Omental fat pad (tissue), 4 donors: ENCODE results near the gene SLC12A2. TPM values are rescaled to one million over a fixed set of nuclear protein-coding genes. Genes with fewer than 3 reads are reported as not detected.

Source experiments
- ATAC-seq: fragments of 150-250 bp; one replicate; pipeline ENCODE4 v1.9.1; 2016; ENCODE audit warnings: mild to moderate bottlenecking, moderate library complexity; ENCODE audit not compliant: low FRiP score
- DNase-seq: peaks from one replicate; pipeline ENCODE4 v3.0.0-alpha.2; 2019; ENCODE audit warnings: low spot score
- total RNA-seq, 4 donors: library from RNA; depleted of rRNA; stranded (reverse); fragments of >200 nt; gene quantifications; one replicate each; pipeline ENCODE4 v1.1.0, GENCODE V29; 2016
- TF ChIP-seq, protein P1 (sequence below), 3 donors: fragments of 450-650 bp; IDR thresholded peaks; one replicate each; pipeline ENCODE4 v1.5.1; 2016 to 2017; ENCODE audit warnings: antibody characterized with exemption in 3 of 3, mild to moderate bottlenecking in 3 of 3, moderate library complexity in 2 of 3

Gene SLC12A2
- total RNA-seq, 4 donors from 2014 or later, result 14.4 to 28.1 (median 20.6) TPM

DNA sequence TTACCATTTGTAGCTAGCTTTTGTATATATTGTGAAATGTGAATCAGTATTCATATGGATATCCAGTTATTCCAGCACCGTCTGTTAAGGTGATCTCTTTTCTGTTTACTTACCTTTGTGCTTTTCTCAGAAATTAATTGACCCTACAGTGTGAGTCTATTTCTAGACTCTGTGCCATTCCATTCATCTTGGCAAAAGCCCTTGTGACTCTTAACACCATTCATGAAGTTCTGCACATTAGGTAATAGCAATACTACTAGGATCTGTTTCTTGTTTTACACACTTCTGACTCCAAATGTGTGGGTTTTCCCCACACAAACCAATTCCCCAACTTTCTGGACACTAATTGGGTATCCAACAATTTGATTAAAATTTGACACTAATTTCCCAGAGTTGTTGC, 40.4 kb downstream of the SLC12A2 start:
- DNase-seq (no peak), ATAC-seq (no peak)
- TF ChIP-seq, protein P1, sequence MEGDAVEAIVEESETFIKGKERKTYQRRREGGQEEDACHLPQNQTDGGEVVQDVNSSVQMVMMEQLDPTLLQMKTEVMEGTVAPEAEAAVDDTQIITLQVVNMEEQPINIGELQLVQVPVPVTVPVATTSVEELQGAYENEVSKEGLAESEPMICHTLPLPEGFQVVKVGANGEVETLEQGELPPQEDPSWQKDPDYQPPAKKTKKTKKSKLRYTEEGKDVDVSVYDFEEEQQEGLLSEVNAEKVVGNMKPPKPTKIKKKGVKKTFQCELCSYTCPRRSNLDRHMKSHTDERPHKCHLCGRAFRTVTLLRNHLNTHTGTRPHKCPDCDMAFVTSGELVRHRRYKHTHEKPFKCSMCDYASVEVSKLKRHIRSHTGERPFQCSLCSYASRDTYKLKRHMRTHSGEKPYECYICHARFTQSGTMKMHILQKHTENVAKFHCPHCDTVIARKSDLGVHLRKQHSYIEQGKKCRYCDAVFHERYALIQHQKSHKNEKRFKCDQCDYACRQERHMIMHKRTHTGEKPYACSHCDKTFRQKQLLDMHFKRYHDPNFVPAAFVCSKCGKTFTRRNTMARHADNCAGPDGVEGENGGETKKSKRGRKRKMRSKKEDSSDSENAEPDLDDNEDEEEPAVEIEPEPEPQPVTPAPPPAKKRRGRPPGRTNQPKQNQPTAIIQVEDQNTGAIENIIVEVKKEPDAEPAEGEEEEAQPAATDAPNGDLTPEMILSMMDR (IDR thresholded peaks at IDR 0.05), result no peak

GRCh38 chr5:128126241-128126640, 42.7 kb downstream of the SLC12A2 start:
- TF ChIP-seq, protein P1 (IDR thresholded peaks at IDR 0.05), result no peak
- no peak for ATAC-seq
- no peak for DNase-seq

DNA sequence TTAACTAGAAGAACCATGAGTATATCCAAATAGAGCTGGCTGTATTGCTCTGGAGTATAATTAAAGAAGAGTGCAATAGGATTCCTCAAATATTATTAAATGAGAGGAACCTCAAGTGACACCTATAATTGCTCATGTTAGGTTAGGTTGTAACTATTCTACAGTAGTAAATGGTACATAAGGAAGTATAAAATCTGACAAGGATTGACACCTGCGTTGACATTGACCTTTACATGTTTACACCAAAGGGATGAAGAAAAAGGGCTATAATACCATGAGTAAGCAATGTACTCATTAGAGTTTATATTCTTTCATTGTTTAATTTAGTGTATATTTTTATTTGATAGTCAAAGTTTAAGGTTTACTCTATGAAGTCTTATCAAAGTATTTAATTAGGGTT, 48.9 kb downstream of the SLC12A2 start:
- DNase-seq (no peak), ATAC-seq (no peak)
- TF ChIP-seq, protein P1 (IDR thresholded peaks at IDR 0.05), result no peak

DNA sequence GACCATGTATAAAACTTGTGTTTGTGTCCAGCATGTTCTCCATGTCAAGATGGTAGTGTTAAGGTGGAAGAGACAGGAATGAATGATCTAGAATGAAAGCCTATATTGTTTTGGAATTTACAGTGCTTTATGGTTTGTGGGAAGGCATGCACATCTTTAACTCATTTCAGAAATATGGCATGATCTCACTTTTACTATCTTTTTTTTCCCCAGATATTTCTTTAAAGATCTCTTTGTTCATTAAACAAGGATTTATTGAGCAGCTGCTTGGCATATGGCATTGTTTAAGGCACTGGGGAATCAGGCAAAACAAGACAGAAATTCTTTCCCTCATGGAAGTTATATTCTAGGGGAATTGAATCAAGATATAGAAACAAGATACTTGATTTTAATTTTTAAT, 51.7 kb downstream of the SLC12A2 start:
- TF ChIP-seq, protein P1 (IDR thresholded peaks at IDR 0.05), result no peak
- ATAC-seq (no peak), DNase-seq (no peak)

GRCh38 chr5:128143911-128144310, 60.3 kb downstream of the SLC12A2 start:
- ATAC-seq (no peak), DNase-seq (no peak)
- TF ChIP-seq, protein P1 (IDR thresholded peaks at IDR 0.05), result no peak

DNA sequence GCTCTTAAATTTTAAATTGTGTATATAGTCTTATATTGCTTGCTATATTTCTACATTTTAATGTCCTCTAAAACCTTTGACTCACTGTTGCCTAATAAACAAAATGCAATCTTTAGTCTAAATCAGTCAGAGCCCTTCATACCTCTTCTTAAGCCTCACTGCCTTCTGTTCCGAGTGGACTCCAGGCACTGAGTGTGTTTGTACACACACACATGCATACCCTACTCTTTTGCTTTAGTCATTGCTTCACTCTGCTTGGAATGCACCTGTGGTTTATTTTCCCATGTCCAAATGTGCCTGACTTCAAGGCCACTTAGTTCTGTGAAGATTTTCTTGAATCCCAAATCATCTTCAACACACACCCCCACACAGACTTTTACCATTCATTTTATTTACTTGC, 60.9 kb downstream of the SLC12A2 start:
- TF ChIP-seq, protein P1 (IDR thresholded peaks at IDR 0.05), result no peak
- DNase-seq (no peak), ATAC-seq (no peak)

DNA sequence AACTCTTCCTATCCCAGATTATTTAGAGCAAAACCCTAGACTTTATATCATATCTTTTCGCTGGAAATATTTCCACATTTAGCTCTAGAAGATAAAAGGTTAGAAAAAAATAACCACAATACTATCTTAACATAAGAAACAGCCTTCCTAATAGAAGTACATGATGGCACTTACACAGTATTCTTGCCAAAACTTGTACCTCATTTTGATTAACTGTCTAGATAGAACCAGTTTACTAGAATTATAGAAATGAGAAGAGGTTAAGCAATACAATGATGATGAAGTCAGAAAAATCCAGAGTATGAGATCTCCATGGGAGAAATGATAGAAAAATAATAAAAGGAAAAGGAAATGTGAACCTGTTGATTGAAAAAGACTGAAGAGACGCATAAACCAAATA, 63.1 kb downstream of the SLC12A2 start:
- ATAC-seq (no peak), DNase-seq (no peak)
- TF ChIP-seq, protein P1 (IDR thresholded peaks at IDR 0.05), result no peak
